Kidney capillary endothelial cell (primary cell): Measurements from ENCODE around the gene XPC.
"Not testable (repeated sequence)": the region's sequence is repeated elsewhere in the genome, so short reads cannot be mapped to it uniquely, and the experiment has no call there.

Source experiments
- DNase-seq: peaks from one replicate; pipeline ENCODE4 v3.0.0-alpha.2; 2018; ENCODE audit warnings: low spot score

Gene XPC

DNA sequence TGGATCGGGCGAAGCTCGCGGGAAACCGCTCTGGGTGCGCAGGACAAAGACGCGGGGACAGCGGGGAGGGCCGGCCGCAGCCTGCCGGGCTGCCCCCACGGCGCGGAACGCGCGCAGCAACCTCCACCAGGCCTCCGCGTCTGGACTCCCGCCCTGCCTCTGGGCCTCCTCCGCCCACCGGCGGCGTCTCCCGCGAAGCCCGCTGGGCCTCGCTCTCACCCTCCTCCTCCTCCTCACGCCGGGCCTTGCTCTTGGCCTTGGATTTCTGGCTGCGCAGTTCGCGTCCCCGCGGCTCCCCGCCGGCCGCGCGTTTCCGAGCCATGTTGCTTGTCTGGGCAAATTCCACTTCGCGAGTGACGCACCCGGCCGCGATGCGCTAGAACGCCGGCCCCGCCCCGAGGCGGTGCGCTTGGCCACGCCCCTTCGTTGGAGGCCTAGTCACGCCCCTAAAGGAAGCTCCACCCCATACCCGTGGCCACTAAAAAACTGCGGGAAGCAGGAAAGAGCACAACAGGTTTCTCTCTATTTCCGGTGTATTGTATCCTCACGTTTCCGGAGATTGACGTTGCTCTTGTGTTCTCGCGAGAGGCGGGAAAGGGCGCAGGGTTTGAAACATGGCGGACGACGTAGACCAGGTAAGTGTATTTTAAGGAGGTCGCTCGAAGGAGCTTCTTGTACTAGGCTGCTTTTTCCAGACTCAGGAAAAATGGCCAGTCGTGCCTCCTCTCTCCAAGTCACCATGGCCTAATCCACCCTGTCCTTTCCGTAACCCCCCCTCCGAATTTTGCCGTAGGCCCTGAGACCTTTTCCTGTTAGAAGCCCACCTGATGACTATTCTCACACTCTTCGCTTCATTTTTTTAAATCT lies at the start of gene XPC, which contains the start of gene LSM3:
TSS of gene XPC (minus strand) at position 355 of the 867 bp plus-strand sequence. CDS start at position 322, 33 bp downstream.
TSS of gene LSM3 (plus strand) at position 571 of the 867 bp plus-strand sequence. CDS start at position 615, 44 bp downstream.
- peak; percentile 98 for DNase-seq

- DNase-seq: no peak
Measured at GRCh38 chr3:14227856-14228255, 49.5 kb upstream of the XPC start.

- not testable (repeated sequence) for DNase-seq
Measured at GRCh38 chr3:14226351-14226750, 48.0 kb upstream of the XPC start.

- DNase-seq: peak; percentile 26
Measured at GRCh38 chr3:14225421-14225820, 47.0 kb upstream of the XPC start.

GRCh38 chr3:14224895-14225294 lies 46.5 kb upstream of the XPC start:
- DNase-seq: peak; percentile 55

DNA sequence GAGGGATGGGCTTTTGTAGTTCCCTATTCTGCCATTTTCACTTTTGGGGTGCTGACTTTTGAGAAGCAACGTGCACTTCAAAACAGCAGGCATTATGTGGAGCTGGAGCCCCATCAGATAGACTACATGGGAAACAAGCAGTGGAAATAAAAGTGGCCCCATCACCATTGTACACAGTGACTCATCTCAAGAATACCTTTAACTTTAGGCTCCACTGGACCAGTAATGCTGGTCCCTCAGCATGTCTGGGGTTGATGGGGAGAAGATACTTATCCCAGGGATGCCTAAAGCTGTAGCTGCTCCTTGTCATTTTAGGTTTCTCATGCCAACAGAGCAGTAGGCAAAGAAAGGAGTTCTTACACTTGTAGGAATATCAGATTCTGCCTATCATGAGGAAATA lies 45.2 kb upstream of the XPC start:
- no peak for DNase-seq

DNA sequence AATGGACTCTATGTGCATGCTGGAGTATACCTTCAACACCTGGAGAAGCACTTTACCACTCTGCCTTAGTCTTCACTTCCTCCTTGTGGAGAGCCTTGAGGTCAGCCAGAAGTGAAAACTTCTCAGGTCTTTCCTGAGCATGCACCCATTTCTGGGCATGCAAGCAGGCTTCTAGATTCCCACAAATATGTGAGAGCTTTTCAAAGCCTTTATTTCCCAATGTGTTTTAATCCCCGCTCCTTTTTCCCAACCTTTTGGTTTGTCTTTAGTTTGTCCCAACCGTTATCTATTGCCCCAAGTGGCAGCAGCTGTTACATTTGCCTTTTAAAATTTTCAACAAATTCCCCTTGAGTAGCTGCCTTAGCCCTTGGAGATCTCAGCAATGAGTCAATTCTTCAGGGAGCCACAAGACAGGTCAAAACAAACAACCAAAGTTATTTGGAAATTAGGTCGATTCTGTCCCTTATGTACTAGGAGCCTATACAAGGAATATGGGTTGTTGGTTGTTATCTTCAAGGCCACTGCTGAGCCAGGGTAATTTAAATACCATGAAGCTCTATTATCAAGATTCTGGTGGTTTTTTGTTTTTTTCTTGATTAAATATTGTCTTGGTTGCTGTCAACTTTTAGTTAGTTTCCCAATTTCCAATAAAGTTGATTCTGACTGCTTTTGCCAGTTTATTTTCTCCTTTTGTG lies 44.6 kb upstream of the XPC start:
- no peak for DNase-seq

GRCh38 chr3:14222457-14222856 lies 44.1 kb upstream of the XPC start:
- no peak for DNase-seq

- DNase-seq: no peak
Measured at GRCh38 chr3:14221902-14222301, 43.5 kb upstream of the XPC start.

DNA sequence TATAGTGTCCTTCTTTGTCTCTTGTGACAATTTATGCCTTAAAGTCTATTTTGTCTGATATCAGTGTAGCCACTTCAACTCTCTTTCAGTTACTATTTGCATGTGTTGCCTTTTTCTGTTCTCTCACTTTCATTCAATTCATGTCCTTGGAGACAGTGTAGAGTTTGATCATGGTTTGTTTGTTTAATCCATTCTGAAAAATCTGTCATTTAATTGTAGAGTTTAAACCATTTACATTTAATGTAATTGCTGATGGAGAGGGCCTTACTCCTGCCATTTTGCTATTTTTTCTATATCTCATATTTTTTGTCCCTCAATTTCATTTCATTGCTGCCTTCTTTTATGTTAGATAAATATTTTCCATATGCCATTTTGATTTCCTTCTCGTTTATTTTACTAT lies 42.5 kb upstream of the XPC start:
- DNase-seq: no peak

- no peak for DNase-seq
Measured at GRCh38 chr3:14218355-14218754, 40.0 kb upstream of the XPC start.

GRCh38 chr3:14216257-14217048 lies 38.1 kb upstream of the XPC start:
- DNase-seq: peak; percentile 34

- DNase-seq: no peak
Measured at GRCh38 chr3:14214764-14215163, 36.4 kb upstream of the XPC start.

DNA sequence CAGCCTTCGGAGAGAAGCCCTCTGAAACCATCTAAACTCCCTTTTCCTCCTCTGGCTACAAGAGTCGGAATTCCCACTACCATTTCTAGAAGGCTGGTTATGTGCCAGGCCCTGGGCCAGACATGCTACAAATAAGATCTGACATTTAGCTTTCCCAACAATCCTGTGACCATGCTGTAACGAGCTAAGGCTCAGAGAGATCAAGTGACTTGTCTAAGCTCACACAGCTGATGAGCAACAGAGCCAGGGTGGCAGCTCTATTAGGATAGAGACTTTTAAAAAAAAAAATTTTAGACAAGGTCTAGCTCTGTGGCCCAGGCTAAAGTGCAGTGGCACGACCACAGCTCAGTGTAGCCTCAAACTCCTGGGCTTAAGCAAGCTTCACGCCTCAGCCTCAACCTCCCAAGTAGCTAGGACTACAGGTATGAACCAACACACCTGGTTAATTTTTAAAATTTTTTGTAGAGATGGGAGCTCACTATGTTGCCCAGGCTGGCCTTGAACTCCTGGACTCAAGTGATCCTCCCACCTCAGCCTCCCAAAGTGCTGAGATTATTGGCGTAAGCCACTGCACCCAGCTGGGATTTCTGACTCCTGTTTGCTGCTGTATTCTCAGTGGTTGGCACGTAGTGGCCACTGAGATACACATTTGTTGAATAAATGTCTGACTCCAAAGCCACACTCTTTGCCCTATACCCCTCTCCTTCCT lies 34.8 kb upstream of the XPC start:
- DNase-seq: no peak

DNA sequence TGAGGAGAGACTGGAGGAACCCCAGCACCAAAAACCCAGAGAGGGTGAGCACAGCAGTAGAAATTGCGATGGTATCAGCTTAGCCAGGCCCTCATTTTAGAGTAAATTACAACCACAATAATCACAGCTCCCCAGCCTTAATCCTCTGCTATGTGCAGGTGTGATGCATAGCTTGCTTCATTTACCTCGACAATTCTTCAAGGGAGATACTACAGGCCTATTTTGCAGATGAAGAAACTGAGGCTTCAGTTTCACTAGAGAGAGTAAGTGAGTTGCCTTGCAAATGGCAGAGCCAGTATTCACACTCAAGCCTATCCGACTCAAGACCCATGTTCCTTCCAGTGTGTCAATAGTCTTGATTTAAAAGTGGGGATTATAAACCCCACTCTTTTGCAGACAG lies 33.6 kb upstream of the XPC start:
- DNase-seq: no peak

DNA sequence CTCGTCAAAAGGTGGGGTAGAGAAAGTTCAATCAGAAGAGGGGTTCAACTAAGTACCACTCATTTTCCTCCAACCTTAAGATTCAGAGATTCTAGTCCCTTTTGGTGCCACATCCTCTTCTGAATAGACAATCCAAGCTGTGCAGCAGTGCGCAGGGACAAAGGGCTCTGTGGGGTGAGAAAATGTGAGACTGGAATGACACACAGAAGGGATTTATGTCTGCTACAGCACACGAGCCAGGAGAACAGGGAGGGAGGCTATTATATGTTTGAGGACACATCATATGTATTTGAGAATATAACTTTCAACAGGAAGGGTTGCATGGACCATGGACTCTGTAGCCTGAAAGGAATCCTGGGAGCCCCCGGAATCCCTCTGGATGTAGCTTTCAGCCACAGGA lies 33.2 kb upstream of the XPC start:
- no peak for DNase-seq

- no peak for DNase-seq
Measured at GRCh38 chr3:14210843-14211594, 32.6 kb upstream of the XPC start.

DNA sequence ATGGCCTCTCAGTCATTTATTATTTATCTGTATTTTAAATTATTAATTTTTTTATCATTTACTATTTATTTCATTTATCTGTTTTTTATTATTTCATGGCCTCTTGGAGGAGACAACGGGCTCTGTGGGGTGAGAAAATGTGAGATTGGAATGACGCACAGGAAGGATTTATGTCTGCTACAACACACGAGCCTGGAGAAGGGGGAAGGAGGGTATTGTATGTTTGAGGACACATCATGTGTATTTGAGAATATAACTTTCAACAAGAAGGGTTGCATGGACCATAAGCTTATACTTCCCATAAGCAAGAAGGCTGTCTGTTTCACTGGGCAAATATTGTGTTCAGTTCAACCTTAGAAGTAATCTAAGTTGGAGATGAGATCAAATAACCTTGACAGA lies 31.9 kb upstream of the XPC start:
- DNase-seq: no peak

- DNase-seq: no peak
Measured at GRCh38 chr3:14209581-14210289, 31.3 kb upstream of the XPC start.

GRCh38 chr3:14208977-14209394 lies 30.6 kb upstream of the XPC start:
- no peak for DNase-seq
